HT1080 (cell line): ENCODE results near the gene LGR4. TPM values are rescaled to one million over a fixed set of nuclear protein-coding genes. Genes with fewer than 3 reads are reported as not detected.

Source experiments
- small RNA-seq: library from RNA; depleted of rRNA; stranded (forward); fragments of <200 nt; gene quantifications from one replicate; pipeline ENCODE3, GENCODE V24; 2014
- total RNA-seq: library from RNA; depleted of rRNA; stranded (reverse); fragments of >200 nt; shearing (Covaris generic); gene quantifications from 2 replicates; pipeline ENCODE4 v1.2.3, GENCODE V29; 2014; rRNA removed

Gene LGR4
- total RNA-seq, 1 experiment from 2014 or later = 9.0 TPM

Small RNA genes within 50 kb of the gene (small RNA-seq; reads per million reads assigned to genes)
- gene AC100771.1 = not detected
- not detected for gene MIR8087
- not detected for gene RNA5SP339

Other genes starting within 250 kb of the LGR4 start
- 10.5 and 11.4 TPM in 2 replicates for gene CCDC34, start 109.6 kb downstream of the LGR4 start, total RNA-seq
- gene LIN7C, start 34.0 kb upstream of the LGR4 start, total RNA-seq = 30.5 and 38.2 TPM in 2 replicates
- gene BDNF, start 227.7 kb upstream of the LGR4 start, total RNA-seq = 11.9 and 12.5 TPM in 2 replicates